Mammary epithelial cell (primary cell): ENCODE measurements around the gene C9orf153.

Experiments
- CTCF ChIP-seq, 2 donors: IDR thresholded peaks in 1 of 2; conservative IDR thresholded peaks in 1 of 2; 2 replicates each; pipeline ENCODE4 v1.5.1; 2011 to 2012; ENCODE audit warnings: inconsistent platforms in 2 of 2, low read length in 2 of 2, mild to moderate bottlenecking in 2 of 2, control low read depth in 1 of 2, low read depth in 1 of 2; ENCODE audit not compliant: insufficient read depth in 1 of 2; ENCODE audit errors: extremely low read depth in 1 of 2
- EZH2 ChIP-seq: IDR thresholded peaks from 2 replicates; pipeline ENCODE4 v1.6.1; 2012; ENCODE audit warnings: low read length, inconsistent platforms, borderline replicate concordance

GRCh38 chr9:86217076-86217755 is 42.2 kb downstream of the C9orf153 start:
- TF ChIP-seq CTCF (conservative IDR thresholded peaks at IDR 0.05 in 1 of 2, IDR thresholded peaks at IDR 0.05 in 1 of 2; ENCODE audit: extremely low read depth in 1 of 2, insufficient read depth in 1 of 2, low read depth in 1 of 2, low read length in 2 of 2) (no peak), EZH2 (no peak)
